A549 (cell line): ENCODE data around the gene DCT.

Experiments used
- CEBPB ChIP-seq, 2 experiments: fragments of >200 bp in 1 of 2; sonication (Bioruptor Twin) in 1 of 2; formaldehyde crosslinking in 1 of 2; IDR thresholded peaks; 2 replicates each; pipeline ENCODE4 v1.6.1; 2012 to 2016
- CTCF ChIP-seq: fragments of >200 bp; sonication (Bioruptor Twin); formaldehyde crosslinking; IDR thresholded peaks from 3 replicates; pipeline ENCODE4 v1.5.1; 2016
- E2F6 ChIP-seq: IDR thresholded peaks from 2 replicates; pipeline ENCODE4 v1.6.1; 2012; ENCODE audit warnings: low read depth, borderline replicate concordance
- EP300 ChIP-seq, 2 experiments: fragments of >200 bp; sonication (Bioruptor Twin); formaldehyde crosslinking; IDR thresholded peaks; 2 replicates in 1 of 2; 3 replicates in 1 of 2; pipeline ENCODE4 v1.6.1; 2016 to 2017
- PBX3 ChIP-seq: IDR thresholded peaks from 2 replicates; pipeline ENCODE4 v1.6.1; 2012
- PHF8 ChIP-seq: fragments of 200-600 bp; sonication (generic); IDR thresholded peaks from 2 replicates; pipeline ENCODE4 v1.6.1; 2016; ENCODE audit warnings: low read depth, mild to moderate bottlenecking, antibody characterized with exemption, moderate library complexity, borderline replicate concordance
- POLR2A ChIP-seq: IDR thresholded peaks from 2 replicates; pipeline ENCODE4 v1.6.1; 2012; ENCODE audit warnings: mild to moderate bottlenecking, low read length
- RAD21 ChIP-seq, 2 experiments: fragments of >200 bp in 1 of 2; sonication (Bioruptor Twin) in 1 of 2; formaldehyde crosslinking in 1 of 2; IDR thresholded peaks in 1 of 2; conservative IDR thresholded peaks in 1 of 2; 2 replicates in 1 of 2; 3 replicates in 1 of 2; pipeline ENCODE4 v1.6.1; 2012 to 2018; ENCODE audit warnings: inconsistent platforms in 1 of 2
- REST ChIP-seq: fragments of 200-600 bp; sonication (generic); IDR thresholded peaks from 2 replicates; pipeline ENCODE4 v1.6.1; 2016; ENCODE audit warnings: antibody characterized with exemption, mild to moderate bottlenecking, moderate library complexity
- SMC3 ChIP-seq: fragments of >200 bp; sonication (Bioruptor Twin); formaldehyde crosslinking; IDR thresholded peaks from 3 replicates; pipeline ENCODE4 v1.6.1; 2018; ENCODE audit warnings: inconsistent platforms
- SREBF2 ChIP-seq: fragments of 450-650 bp; IDR thresholded peaks from 2 replicates; pipeline ENCODE4 v1.6.1; 2014; ENCODE audit warnings: mild to moderate bottlenecking, moderate library complexity

- TF ChIP-seq CTCF (peak; percentile 62), PHF8 (no peak), RAD21 (conservative IDR thresholded peaks at IDR 0.05 in 1 of 2, IDR thresholded peaks at IDR 0.05 in 1 of 2) (peak; percentile 63 to 71), SMC3 (peak; percentile 69), SREBF2 (no peak), REST (no peak), CEBPB (IDR thresholded peaks at IDR 0.05) (peak in 1 of 2 experiments; percentile 23; a peak in 1 of 4 replicates), E2F6 (no peak), PBX3 (no peak), EP300 (IDR thresholded peaks at IDR 0.05) (no peak), POLR2A (no peak)
Measured at GRCh38 chr13:94435604-94436226, 43.8 kb downstream of the DCT start.
